ENCODE data around the gene GPR158.

The GPR158 gene

DNA sequence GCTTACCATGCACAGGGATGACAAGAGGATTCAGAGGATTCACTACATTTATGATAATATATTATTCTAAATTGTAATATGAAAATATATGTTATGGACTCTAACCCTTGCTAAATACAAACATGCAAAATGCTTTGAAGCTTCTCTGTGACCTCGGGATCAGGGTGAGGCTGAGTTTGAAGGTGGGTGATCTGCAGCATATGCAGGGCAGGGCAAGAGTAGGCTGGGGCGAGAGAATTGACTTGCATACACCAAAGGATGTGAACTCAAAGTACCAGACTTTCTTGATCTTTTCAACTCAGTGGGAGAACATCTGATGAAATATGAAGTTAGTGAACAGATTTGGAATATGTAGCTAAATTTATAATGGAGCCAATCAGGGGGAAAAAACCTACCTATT lies 57.0 kb downstream of the GPR158 start:
- FAIRE-seq (no peak), DNase-seq (ENCODE audit: insufficient read length, low spot score) (no peak)
- TF ChIP-seq POLR2AphosphoS5 (IDR thresholded peaks at IDR 0.05; ENCODE audit: low read depth, low read length) (no peak), POU2F2 (IDR thresholded peaks at IDR 0.05; ENCODE audit: low read depth, low read length) (no peak), PAX5 (IDR thresholded peaks at IDR 0.05; ENCODE audit: insufficient read depth, low read length, severe bottlenecking) (no peak), TAF1 (IDR thresholded peaks at IDR 0.05; ENCODE audit: low read depth, low read length) (no peak), POLR2A (IDR thresholded peaks at IDR 0.05; ENCODE audit: low read depth, low read length) (no peak), SPI1 (IDR thresholded peaks at IDR 0.05; ENCODE audit: low read depth, low read length) (no peak)

DNA sequence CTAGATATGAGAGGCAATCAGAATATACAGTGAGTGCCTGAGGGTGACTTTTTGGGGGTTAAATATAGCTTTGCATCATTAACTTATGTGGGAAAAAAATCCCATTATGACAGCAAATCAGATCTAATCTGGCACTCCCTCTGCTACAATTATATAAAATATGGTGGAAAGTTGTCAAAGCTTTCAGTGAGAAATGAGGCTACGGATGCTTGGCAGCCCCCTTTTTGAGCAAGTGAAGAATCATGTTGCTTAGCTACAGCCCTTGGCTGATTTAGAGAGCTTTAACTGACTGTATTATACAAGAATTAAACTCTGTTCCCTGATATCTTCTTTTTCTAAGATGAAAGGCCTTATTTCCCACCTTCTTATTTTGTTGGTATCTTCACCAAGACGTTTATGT lies 57.4 kb downstream of the GPR158 start:
- TF ChIP-seq PAX5 (IDR thresholded peaks at IDR 0.05; ENCODE audit: insufficient read depth, low read length, severe bottlenecking) = no peak
- no peak for TF ChIP-seq POU2F2 (IDR thresholded peaks at IDR 0.05; ENCODE audit: low read depth, low read length)
- TF ChIP-seq POLR2A (IDR thresholded peaks at IDR 0.05; ENCODE audit: low read depth, low read length) = no peak
- no peak for TF ChIP-seq SPI1 (IDR thresholded peaks at IDR 0.05; ENCODE audit: low read depth, low read length)
- TF ChIP-seq POLR2AphosphoS5 (IDR thresholded peaks at IDR 0.05; ENCODE audit: low read depth, low read length) = no peak
- no peak for TF ChIP-seq TAF1 (IDR thresholded peaks at IDR 0.05; ENCODE audit: low read depth, low read length)
- FAIRE-seq = no peak
- no peak for DNase-seq (ENCODE audit: insufficient read length, low spot score)

DNA sequence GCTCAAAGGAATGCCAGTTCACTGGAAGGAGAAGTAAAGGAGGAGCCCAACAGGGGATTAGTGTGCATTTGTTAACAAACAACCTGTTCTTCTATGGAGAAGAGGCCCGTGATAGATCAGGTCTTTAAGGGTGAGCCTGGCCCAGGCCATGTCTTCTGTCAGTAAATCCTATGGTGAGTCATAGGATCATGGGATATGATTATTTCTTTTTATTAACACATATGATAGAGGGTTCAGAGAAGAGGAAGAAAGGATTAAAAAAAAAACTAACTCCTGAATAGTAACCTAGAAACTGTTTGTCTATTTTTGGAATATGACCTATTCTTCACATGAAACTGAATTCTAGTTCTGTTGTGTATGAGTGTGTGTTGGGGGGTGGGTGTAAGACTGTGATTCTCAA lies 70.4 kb downstream of the GPR158 start:
- DNase-seq (ENCODE audit: insufficient read length, low spot score) (no peak), FAIRE-seq (no peak)
- TF ChIP-seq SPI1 (IDR thresholded peaks at IDR 0.05; ENCODE audit: low read depth, low read length) = no peak
- TF ChIP-seq POLR2AphosphoS5 (IDR thresholded peaks at IDR 0.05; ENCODE audit: low read depth, low read length) = no peak
- no peak for TF ChIP-seq PAX5 (IDR thresholded peaks at IDR 0.05; ENCODE audit: insufficient read depth, low read length, severe bottlenecking)
- no peak for TF ChIP-seq POU2F2 (IDR thresholded peaks at IDR 0.05; ENCODE audit: low read depth, low read length)
- no peak for TF ChIP-seq TAF1 (IDR thresholded peaks at IDR 0.05; ENCODE audit: low read depth, low read length)
- no peak for TF ChIP-seq POLR2A (IDR thresholded peaks at IDR 0.05; ENCODE audit: low read depth, low read length)

- no peak for TF ChIP-seq POLR2AphosphoS5 (IDR thresholded peaks at IDR 0.05; ENCODE audit: low read depth, low read length)
- no peak for TF ChIP-seq PAX5 (IDR thresholded peaks at IDR 0.05; ENCODE audit: insufficient read depth, low read length, severe bottlenecking)
- no peak for TF ChIP-seq POU2F2 (IDR thresholded peaks at IDR 0.05; ENCODE audit: low read depth, low read length)
- TF ChIP-seq POLR2A (IDR thresholded peaks at IDR 0.05; ENCODE audit: low read depth, low read length) = no peak
- TF ChIP-seq TAF1 (IDR thresholded peaks at IDR 0.05; ENCODE audit: low read depth, low read length) = no peak
- no peak for TF ChIP-seq SPI1 (IDR thresholded peaks at IDR 0.05; ENCODE audit: low read depth, low read length)
- FAIRE-seq (no peak), DNase-seq (ENCODE audit: insufficient read length, low spot score) (no peak)
Measured at GRCh38 chr10:25257646-25258045, 82.8 kb downstream of the GPR158 start.

DNA sequence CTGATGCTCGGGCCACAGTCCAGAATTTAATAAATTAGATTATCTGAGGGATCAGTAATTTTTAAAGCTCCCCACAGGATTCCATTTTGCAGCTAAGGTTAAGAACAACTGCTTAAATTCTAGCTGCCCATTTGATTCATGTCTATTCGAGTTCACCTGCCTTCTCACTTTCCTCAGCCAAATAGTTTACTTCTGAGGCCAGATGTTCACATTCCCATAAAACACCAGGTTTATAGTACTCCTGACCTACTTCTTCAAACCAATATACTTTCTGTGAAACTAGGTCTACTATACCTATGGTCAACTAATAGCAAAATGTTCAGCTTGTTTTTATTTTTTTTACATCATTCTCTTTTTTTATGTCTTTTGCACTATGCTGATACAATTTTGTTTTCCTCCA lies 86.3 kb downstream of the GPR158 start:
- FAIRE-seq (no peak), DNase-seq (ENCODE audit: insufficient read length, low spot score) (no peak)
- TF ChIP-seq PAX5 (IDR thresholded peaks at IDR 0.05; ENCODE audit: insufficient read depth, low read length, severe bottlenecking) (no peak), TAF1 (IDR thresholded peaks at IDR 0.05; ENCODE audit: low read depth, low read length) (no peak), SPI1 (IDR thresholded peaks at IDR 0.05; ENCODE audit: low read depth, low read length) (no peak), POLR2AphosphoS5 (IDR thresholded peaks at IDR 0.05; ENCODE audit: low read depth, low read length) (no peak), POLR2A (IDR thresholded peaks at IDR 0.05; ENCODE audit: low read depth, low read length) (no peak), POU2F2 (IDR thresholded peaks at IDR 0.05; ENCODE audit: low read depth, low read length) (no peak)

GRCh38 chr10:25261558-25261957 lies 86.8 kb downstream of the GPR158 start:
- FAIRE-seq = no peak
- DNase-seq (ENCODE audit: insufficient read length, low spot score) = no peak
- TF ChIP-seq SPI1 (IDR thresholded peaks at IDR 0.05; ENCODE audit: low read depth, low read length) (no peak), POU2F2 (IDR thresholded peaks at IDR 0.05; ENCODE audit: low read depth, low read length) (no peak), TAF1 (IDR thresholded peaks at IDR 0.05; ENCODE audit: low read depth, low read length) (no peak), POLR2A (IDR thresholded peaks at IDR 0.05; ENCODE audit: low read depth, low read length) (no peak), PAX5 (IDR thresholded peaks at IDR 0.05; ENCODE audit: insufficient read depth, low read length, severe bottlenecking) (no peak), POLR2AphosphoS5 (IDR thresholded peaks at IDR 0.05; ENCODE audit: low read depth, low read length) (no peak)

- TF ChIP-seq POLR2AphosphoS5 (IDR thresholded peaks at IDR 0.05; ENCODE audit: low read depth, low read length) (no peak), POLR2A (IDR thresholded peaks at IDR 0.05; ENCODE audit: low read depth, low read length) (no peak), POU2F2 (IDR thresholded peaks at IDR 0.05; ENCODE audit: low read depth, low read length) (no peak), SPI1 (IDR thresholded peaks at IDR 0.05; ENCODE audit: low read depth, low read length) (no peak), PAX5 (IDR thresholded peaks at IDR 0.05; ENCODE audit: insufficient read depth, low read length, severe bottlenecking) (no peak), TAF1 (IDR thresholded peaks at IDR 0.05; ENCODE audit: low read depth, low read length) (no peak)
- FAIRE-seq = no peak
- DNase-seq (ENCODE audit: insufficient read length, low spot score) = no peak
Measured at GRCh38 chr10:25263931-25264330, 89.1 kb downstream of the GPR158 start.

GRCh38 chr10:25278180-25278579 lies 103.4 kb downstream of the GPR158 start:
- DNase-seq (ENCODE audit: insufficient read length, low spot score) = no peak
- TF ChIP-seq POU2F2 (IDR thresholded peaks at IDR 0.05; ENCODE audit: low read depth, low read length) = no peak
- TF ChIP-seq POLR2A (IDR thresholded peaks at IDR 0.05; ENCODE audit: low read depth, low read length) = no peak
- TF ChIP-seq TAF1 (IDR thresholded peaks at IDR 0.05; ENCODE audit: low read depth, low read length) = no peak
- TF ChIP-seq PAX5 (IDR thresholded peaks at IDR 0.05; ENCODE audit: insufficient read depth, low read length, severe bottlenecking) = no peak
- no peak for TF ChIP-seq POLR2AphosphoS5 (IDR thresholded peaks at IDR 0.05; ENCODE audit: low read depth, low read length)
- TF ChIP-seq SPI1 (IDR thresholded peaks at IDR 0.05; ENCODE audit: low read depth, low read length) = no peak
- FAIRE-seq = no peak

DNA sequence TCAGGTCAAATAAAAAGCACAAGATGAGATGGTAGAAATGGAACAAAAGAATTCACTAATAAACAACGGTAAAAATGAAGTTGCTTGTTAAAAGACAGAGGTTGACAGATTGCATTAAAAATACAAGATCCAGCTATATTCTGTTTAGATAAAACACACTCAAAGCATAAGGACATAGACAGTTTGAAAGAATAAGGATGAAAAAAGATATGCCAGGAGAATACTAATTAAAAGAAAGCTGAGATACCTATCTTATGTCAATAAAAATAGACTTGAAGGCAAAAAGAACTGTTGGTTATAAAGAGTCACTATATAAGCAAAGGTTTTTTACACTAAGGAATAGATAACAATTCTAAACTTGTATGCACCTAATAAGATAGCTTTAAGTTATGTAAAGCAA lies 105.3 kb downstream of the GPR158 start:
- TF ChIP-seq SPI1 (IDR thresholded peaks at IDR 0.05; ENCODE audit: low read depth, low read length) = no peak
- no peak for TF ChIP-seq POLR2A (IDR thresholded peaks at IDR 0.05; ENCODE audit: low read depth, low read length)
- TF ChIP-seq PAX5 (IDR thresholded peaks at IDR 0.05; ENCODE audit: insufficient read depth, low read length, severe bottlenecking) = no peak
- no peak for TF ChIP-seq TAF1 (IDR thresholded peaks at IDR 0.05; ENCODE audit: low read depth, low read length)
- TF ChIP-seq POU2F2 (IDR thresholded peaks at IDR 0.05; ENCODE audit: low read depth, low read length) = no peak
- TF ChIP-seq POLR2AphosphoS5 (IDR thresholded peaks at IDR 0.05; ENCODE audit: low read depth, low read length) = no peak

GRCh38 chr10:25280573-25280972 lies 105.8 kb downstream of the GPR158 start:
- TF ChIP-seq PAX5 (IDR thresholded peaks at IDR 0.05; ENCODE audit: insufficient read depth, low read length, severe bottlenecking) (no peak), POLR2A (IDR thresholded peaks at IDR 0.05; ENCODE audit: low read depth, low read length) (no peak), SPI1 (IDR thresholded peaks at IDR 0.05; ENCODE audit: low read depth, low read length) (no peak), POU2F2 (IDR thresholded peaks at IDR 0.05; ENCODE audit: low read depth, low read length) (no peak), TAF1 (IDR thresholded peaks at IDR 0.05; ENCODE audit: low read depth, low read length) (no peak), POLR2AphosphoS5 (IDR thresholded peaks at IDR 0.05; ENCODE audit: low read depth, low read length) (no peak)
- FAIRE-seq = no peak

More for the DNA sequence above, 105.3 kb downstream of the GPR158 start:
- DNase-seq (ENCODE audit: insufficient read length, low spot score) (no peak), FAIRE-seq (no peak)

More at GRCh38 chr10:25280573-25280972, 105.8 kb downstream of the GPR158 start:
- DNase-seq (ENCODE audit: insufficient read length, low spot score) = no peak
